Retinal pigment epithelial cell (primary cell): ENCODE data around the gene DSCAM.

Experiments
- DNase-seq: peaks from one replicate; pipeline ENCODE4 v3.0.0-alpha.2; 2010; ENCODE audit warnings: low read depth
- H3K4me3 ChIP-seq: 2 replicates; pipeline ENCODE4 v1.5.1; 2011; ENCODE audit warnings: mild to moderate bottlenecking, low read length, control low read depth, moderate library complexity
- TF ChIP-seq, protein P1 (sequence below): conservative IDR thresholded peaks from 2 replicates; pipeline ENCODE4 v1.5.1; 2011; ENCODE audit warnings: low read depth, low read length, control low read depth, inconsistent platforms

The DSCAM gene

DNA sequence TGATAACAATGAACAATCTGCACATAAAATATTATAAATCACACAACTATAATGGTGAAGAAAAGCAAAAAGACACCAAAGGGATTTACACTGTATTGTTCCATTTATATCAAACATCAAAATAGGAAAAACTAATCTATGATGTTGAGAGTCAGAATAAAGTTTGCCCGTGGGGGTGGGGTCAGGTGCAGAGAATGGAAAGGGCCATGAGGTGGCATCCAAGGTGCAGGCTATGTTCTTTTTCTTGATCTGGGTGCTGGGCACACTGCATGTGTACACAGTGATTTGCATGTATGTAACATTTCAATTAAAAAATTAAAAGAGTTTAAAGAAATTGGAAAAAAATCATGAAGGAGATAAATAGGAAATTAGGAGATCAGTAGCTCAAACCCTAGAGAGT, 127.3 kb downstream of the DSCAM start:
- no peak for DNase-seq
- TF ChIP-seq, protein P1, sequence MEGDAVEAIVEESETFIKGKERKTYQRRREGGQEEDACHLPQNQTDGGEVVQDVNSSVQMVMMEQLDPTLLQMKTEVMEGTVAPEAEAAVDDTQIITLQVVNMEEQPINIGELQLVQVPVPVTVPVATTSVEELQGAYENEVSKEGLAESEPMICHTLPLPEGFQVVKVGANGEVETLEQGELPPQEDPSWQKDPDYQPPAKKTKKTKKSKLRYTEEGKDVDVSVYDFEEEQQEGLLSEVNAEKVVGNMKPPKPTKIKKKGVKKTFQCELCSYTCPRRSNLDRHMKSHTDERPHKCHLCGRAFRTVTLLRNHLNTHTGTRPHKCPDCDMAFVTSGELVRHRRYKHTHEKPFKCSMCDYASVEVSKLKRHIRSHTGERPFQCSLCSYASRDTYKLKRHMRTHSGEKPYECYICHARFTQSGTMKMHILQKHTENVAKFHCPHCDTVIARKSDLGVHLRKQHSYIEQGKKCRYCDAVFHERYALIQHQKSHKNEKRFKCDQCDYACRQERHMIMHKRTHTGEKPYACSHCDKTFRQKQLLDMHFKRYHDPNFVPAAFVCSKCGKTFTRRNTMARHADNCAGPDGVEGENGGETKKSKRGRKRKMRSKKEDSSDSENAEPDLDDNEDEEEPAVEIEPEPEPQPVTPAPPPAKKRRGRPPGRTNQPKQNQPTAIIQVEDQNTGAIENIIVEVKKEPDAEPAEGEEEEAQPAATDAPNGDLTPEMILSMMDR: no peak
- H3K4me3 ChIP-seq: no peak overlapping the region

DNA sequence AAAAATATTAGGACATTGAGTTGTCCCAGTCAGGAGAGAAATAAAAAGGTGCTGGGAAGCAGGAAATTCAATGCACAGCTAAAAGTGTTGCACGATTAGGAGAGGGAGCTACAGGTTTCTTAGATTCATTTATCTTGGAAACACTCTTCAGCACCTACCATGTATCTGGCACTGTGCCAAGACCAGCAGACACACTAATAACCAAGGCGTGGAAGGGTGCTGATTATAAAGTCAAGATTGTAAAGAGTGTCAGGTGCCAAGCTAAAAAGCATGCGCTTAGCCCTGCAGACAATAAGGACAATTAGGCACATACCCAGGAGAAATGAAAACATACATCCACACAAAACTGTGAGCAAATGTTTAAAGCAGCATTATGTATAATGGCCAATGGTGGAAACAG, 129.9 kb downstream of the DSCAM start:
- H3K4me3 ChIP-seq: no peak overlapping the region
- TF ChIP-seq, protein P1: no peak
- DNase-seq: no peak

DNA sequence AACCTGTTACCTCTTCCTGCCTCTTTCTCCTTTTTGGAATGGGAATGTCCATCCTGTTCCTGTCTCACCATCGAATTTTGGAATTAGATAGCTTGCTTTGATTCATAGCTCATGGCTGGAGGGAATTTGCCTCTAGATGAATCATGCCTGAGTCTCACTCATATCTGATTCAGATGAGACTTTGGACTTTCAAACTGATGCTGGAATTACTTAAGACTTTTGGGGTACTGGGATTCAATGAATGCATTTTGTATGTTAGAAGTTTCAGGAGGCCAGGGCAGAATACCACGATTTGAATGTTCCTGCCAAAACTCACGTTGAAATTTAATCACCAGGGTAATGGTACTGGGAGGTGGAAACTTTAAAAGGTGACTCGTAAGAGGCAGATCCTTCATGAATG, 132.4 kb downstream of the DSCAM start:
- no peak for DNase-seq
- H3K4me3 ChIP-seq: no peak overlapping the region
- TF ChIP-seq, protein P1: no peak

DNA sequence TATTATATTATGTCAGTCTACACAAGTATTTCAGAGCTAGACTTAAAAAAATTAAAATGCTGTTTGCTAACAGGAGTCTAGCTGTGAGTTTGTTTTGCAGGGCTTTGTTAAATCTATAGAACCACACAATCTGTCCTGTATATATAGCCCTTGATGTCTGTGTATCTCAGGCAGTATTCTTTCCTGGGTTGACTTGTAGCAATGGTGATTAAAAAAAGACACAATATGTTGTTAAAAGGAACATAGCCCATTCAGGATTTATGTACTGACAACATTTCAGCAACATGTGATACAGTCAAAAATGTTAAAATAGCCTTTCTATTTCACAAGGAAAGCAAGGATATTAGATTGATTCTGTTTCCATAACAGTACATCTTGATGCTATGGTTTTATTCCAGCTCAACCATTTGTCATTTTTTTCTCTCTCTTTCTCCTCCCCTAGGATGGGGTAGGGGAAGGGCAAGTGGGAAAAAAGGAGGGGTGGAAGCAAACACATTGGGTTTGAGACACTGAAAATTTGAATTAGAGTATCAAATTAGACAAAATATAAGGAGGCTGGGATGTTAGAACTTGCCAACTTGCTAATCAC, 139.2 kb downstream of the DSCAM start:
- no peak overlapping the region for H3K4me3 ChIP-seq
- TF ChIP-seq, protein P1: no peak
- DNase-seq: no peak

DNA sequence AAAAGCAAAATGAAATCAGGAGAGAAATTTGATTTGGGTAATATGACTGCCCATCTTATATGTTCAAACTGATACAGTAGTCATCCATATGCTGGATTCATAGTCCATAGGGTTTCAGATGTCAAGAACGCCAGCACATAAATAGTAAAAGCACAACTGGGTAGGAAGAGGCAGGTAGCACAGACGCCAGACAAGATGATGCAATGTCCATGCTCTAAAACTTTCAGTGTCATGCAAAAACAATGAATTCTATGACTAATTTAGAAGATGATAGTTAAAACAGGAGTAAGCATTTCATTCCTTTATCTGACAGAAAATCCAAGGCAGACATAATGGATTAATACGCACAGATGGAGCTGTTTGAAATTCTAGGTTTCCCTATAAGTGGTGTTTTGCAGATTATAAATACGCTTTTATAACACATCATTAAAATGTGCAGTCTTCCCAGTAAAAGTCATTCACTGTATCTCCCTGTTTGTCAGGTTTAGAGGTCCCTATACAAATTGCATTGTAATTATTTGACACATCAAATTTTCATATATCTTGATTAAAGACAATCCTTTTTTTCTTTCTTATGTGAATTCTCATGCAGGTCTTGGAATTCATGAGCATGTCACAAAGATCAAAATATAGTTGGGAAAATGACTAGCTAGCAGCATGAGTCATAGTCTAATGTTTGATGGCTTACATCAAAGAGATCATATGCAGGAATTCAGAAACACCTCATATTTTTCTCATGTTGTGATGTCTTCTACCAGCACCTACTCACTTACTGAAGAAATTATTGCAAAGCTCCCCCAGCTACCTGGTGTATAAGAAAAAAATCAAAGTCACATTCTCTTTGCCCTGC, 139.9 kb downstream of the DSCAM start:
- DNase-seq: peak; percentile 7
- H3K4me3 ChIP-seq: no peak overlapping the region
- TF ChIP-seq, protein P1: no peak

DNA sequence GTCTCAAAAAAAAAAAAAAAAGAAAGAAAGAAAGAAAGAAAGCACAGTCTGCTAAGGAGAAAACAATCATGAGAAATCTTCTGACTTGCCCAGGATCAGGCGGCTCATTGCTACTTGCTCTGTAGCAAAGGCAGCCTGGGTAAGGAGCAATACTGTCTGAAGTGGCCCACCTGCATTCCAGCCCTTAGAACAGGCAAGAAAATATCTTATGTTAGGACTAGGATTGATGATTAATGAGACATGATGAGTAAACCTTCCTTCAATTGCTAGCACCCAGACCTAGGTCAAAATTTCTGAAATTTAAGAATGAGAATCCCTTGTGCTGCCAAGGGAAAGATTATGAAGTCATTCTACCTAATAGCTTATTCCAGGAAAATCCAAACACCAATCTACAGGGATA, 140.8 kb downstream of the DSCAM start:
- TF ChIP-seq, protein P1: no peak
- DNase-seq: no peak
- H3K4me3 ChIP-seq: no peak overlapping the region

DNA sequence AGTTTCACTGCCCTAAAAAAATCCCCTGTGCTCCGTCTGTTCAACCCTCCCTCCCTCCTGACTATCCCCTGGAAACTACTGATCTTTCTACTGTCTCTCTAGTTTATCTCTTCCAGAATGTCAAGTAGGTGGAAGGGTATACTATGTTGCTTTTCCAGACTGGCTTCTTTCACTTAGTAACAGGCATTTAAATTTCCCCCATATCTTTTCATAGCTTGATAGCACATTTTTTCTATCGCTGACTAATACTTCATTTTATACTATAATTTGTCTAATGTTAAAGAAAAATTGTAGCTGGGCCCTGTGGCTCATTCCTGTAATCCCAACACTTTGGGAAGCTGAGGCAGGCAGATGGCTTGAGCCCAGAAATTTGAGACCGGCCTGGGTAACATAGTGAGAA, 142.8 kb downstream of the DSCAM start:
- TF ChIP-seq, protein P1: no peak
- no peak for DNase-seq
- H3K4me3 ChIP-seq: no peak overlapping the region
